Measurements from ENCODE around the gene OR1K1.

GRCh38 chr9:122754825-122755224, 45.1 kb upstream of the OR1K1 start:
- TF ChIP-seq, protein P1, sequence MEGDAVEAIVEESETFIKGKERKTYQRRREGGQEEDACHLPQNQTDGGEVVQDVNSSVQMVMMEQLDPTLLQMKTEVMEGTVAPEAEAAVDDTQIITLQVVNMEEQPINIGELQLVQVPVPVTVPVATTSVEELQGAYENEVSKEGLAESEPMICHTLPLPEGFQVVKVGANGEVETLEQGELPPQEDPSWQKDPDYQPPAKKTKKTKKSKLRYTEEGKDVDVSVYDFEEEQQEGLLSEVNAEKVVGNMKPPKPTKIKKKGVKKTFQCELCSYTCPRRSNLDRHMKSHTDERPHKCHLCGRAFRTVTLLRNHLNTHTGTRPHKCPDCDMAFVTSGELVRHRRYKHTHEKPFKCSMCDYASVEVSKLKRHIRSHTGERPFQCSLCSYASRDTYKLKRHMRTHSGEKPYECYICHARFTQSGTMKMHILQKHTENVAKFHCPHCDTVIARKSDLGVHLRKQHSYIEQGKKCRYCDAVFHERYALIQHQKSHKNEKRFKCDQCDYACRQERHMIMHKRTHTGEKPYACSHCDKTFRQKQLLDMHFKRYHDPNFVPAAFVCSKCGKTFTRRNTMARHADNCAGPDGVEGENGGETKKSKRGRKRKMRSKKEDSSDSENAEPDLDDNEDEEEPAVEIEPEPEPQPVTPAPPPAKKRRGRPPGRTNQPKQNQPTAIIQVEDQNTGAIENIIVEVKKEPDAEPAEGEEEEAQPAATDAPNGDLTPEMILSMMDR (conservative IDR thresholded peaks at IDR 0.05): no peak
- no peak for TF ChIP-seq ZFX (IDR thresholded peaks at IDR 0.05)
